Prostate gland (tissue), 2 donors: ENCODE results near the gene CANT1.

Experiments
- CTCF ChIP-seq, 4 experiments: fragments of 200-600 bp in 2 of 4; fragments of 450-650 bp in 2 of 4; sonication (generic) in 2 of 4; IDR thresholded peaks; 1 replicate in 3 of 4; 2 replicates in 1 of 4; pipeline ENCODE4 v1.5.1; 2016 to 2019; ENCODE audit warnings: antibody characterized with exemption in 4 of 4, mild to moderate bottlenecking in 2 of 4, moderate library complexity in 2 of 4
- POLR2A ChIP-seq: fragments of 450-650 bp; IDR thresholded peaks from one replicate; pipeline ENCODE4 v1.6.1; 2016; ENCODE audit warnings: antibody characterized with exemption, mild to moderate bottlenecking
- POLR2AphosphoS5 ChIP-seq: sonication (generic); formaldehyde crosslinking; IDR thresholded peaks from one replicate; pipeline ENCODE4 v1.6.1; 2017; ENCODE audit warnings: antibody characterized with exemption

- TF ChIP-seq POLR2AphosphoS5 (no peak), POLR2A (no peak), CTCF (IDR thresholded peaks at IDR 0.05) (no peak)
These were observed 9.0 kb downstream of the CANT1 start for GRCh38 chr17:79000396-79001189.
